Activated naive CD8-positive, alpha-beta T cell treated with anti-CD3 and anti-CD28 coated beads, Interleukin-2, amount 10 ng/mL, durations not matched to agents 7 days and 5 days (primary cell): Measurements from ENCODE around the gene VSX1. TPM values are rescaled to one million over a fixed set of nuclear protein-coding genes. Genes with fewer than 3 reads are reported as not detected.

ENCODE experiments used
- ATAC-seq: fragments of 150-1000 bp; cut with Tn5 transposase; one replicate; pipeline ENCODE4 v1.10.0; 2021; ENCODE audit warnings: low read depth, moderate library complexity
- POLR2A ChIA-PET: fragments of 350-600 bp; sonication (Branson Sonifier 250); formaldehyde crosslinking; loops from one replicate; lab custom pipeline; 2021; ENCODE audit warnings: antibody characterized with exemption; lab: Charles Lee
- DNase-seq: peaks from one replicate; pipeline ENCODE4 v3.0.0; 2021
- H3K27ac Mint-ChIP-seq: one replicate; pipeline ENCODE4 v1.8.0; 2022; ENCODE audit warnings: mild to moderate bottlenecking, mixed read lengths
- H3K27me3 Mint-ChIP-seq: one replicate; pipeline ENCODE4 v1.8.0; 2022; ENCODE audit warnings: mild to moderate bottlenecking, moderate library complexity, mixed read lengths
- H3K36me3 Mint-ChIP-seq: one replicate; pipeline ENCODE4 v1.8.0; 2021; ENCODE audit warnings: mild to moderate bottlenecking, mixed read lengths
- H3K4me1 Mint-ChIP-seq: one replicate; pipeline ENCODE4 v1.8.0; 2021; ENCODE audit warnings: mixed read lengths
- H3K4me3 Mint-ChIP-seq: one replicate; pipeline ENCODE4 v1.8.0; 2022; ENCODE audit warnings: mild to moderate bottlenecking, moderate library complexity, mixed read lengths
- H3K9me3 Mint-ChIP-seq: one replicate; pipeline ENCODE4 v1.8.0; 2021; ENCODE audit warnings: mixed read lengths
- total RNA-seq, 2 experiments: library from RNA; stranded (reverse); gene quantifications; one replicate each; pipeline ENCODE4 v1.2.3, GENCODE V29; 2021

Gene VSX1
- total RNA-seq, 2 experiments from 2014 or later = not detected

DNA sequence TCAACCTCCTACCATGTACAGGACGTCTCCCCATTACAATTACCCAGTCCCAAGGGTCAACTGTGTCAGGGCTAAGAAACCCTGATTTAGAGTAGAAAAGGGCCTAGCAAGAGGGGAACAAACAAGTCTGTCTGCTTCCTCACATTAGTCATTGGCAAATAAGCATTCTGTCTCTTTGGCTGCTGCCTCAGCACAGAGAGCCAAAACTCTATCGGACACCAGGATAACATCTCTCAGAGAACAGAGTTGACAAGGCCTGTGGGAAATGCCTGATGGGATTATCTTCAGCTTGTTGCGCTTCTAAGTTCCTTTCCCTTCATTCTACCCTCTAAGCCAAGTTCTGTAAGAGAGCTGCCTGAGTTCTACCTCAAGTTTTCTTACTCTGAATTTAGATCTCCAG, 19.0 kb upstream of the VSX1 start:
- no peaks in the 10 kb centered on the region for H3K36me3 Mint-ChIP-seq
- no peak for ATAC-seq
- H3K27ac Mint-ChIP-seq = no peak overlapping the region
- POLR2A ChIA-PET = no interaction called here
- DNase-seq = no peak
- H3K4me3 Mint-ChIP-seq = no peak overlapping the region
- H3K4me1 Mint-ChIP-seq = peaks cover 6% of the 10 kb centered on the region
- peaks cover 9% of the 10 kb centered on the region for H3K27me3 Mint-ChIP-seq
- H3K9me3 Mint-ChIP-seq = no peaks in the 10 kb centered on the region

DNA sequence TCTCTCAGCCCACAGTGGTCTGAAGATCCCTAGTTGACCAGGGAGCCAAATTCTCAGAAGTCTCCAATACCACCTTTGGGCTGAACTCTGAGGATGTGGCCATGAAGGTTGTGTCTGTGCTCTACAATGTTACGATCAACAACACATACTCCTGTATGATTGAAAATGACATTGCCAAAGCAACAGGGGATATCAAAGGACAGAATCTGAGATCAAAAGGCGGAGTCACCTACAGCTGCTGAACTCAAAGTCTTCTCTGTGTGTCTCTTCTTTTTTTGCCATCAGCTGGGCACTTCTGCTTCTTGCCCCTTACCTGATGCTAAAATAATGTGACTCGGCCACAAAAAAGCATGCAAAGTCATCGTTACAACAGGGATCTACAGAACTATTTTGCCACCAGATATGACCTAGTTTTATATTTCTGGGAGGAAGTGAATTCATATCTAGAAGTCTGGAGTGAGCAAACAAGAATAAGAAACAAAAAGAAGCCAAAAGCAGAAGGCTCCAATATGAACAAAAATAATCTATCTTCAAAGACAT, 17.7 kb upstream of the VSX1 start:
- Mint-ChIP-seq H3K27me3 (peaks cover 8% of the 10 kb centered on the region), H3K36me3 (no peaks in the 10 kb centered on the region), H3K4me3 (no peak overlapping the region), H3K9me3 (no peaks in the 10 kb centered on the region), H3K27ac (no peak overlapping the region), H3K4me1 (peaks cover 6% of the 10 kb centered on the region)
- POLR2A ChIA-PET = no interaction called here
- no peak for ATAC-seq
- DNase-seq = no peak

DNA sequence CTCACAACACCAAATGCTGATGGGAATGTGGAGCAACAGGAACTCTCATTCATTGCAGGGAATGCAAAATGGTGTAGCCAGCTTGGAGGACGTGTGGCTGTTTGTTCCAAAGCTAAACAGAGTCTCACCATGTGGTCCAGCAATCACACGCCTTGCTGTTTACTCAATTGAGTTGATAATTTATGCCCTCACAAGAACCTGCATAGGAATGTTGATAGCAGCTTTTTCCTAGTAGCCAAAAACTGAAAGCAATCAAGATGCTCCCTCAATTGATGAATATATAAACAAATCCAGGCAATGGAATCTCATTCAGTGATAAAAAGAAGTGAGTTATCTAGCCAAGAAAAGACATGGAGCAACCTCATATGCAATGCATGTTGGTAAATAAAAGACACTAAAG, 15.6 kb upstream of the VSX1 start:
- peaks cover 10% of the 10 kb centered on the region for H3K27me3 Mint-ChIP-seq
- no peak overlapping the region for H3K27ac Mint-ChIP-seq
- H3K36me3 Mint-ChIP-seq = no peaks in the 10 kb centered on the region
- POLR2A ChIA-PET = no interaction called here
- peaks cover 6% of the 10 kb centered on the region for H3K4me1 Mint-ChIP-seq
- ATAC-seq = no peak
- H3K9me3 Mint-ChIP-seq = no peaks in the 10 kb centered on the region
- no peak for DNase-seq
- H3K4me3 Mint-ChIP-seq = no peak overlapping the region

DNA sequence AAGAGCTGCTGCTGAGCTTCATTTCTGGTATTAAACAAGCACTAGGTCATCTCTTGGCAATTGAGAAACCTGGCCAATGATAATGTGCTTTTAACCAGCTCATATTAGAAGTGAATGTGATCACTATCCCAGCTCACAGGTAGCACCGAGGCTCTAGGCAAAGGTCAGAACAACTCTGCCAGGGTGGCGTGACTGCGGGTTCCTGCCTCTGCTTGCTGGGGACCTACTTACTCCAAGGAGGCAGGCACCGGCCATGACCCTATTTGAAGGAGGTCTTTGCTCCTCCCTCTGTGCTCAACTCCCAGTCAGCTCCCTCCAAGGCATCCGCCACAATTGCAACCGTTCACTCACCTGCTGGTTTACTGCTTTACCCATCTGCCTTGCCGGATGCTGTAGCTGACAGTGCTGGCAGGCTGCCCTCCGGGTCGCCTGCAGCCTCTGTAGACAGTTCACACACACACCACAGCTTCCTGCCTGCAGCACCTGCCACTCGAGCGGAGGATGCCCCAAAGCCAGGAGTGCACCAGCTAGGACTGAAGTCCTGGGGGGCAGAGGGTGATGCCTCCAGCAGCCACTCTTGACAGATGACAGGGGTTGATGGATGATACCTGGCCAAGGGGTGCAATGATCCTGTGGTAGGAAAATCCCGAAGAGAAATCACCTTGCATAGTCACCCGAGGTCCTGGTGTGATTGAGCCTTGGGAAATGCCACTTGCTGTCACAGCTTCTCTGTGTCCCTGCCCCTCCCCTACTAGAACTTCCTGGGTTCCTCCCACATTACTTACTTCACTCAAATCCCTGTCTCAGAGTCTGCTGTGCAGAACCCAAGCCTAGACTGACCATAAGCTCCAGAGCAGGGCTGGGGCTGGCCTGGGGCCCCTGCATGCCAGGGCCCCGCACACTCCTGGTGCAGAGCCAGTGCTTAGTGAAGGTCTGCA, 8.8 kb upstream of the VSX1 start:
- Mint-ChIP-seq H3K27me3 (peaks cover 16% of the 10 kb centered on the region), H3K36me3 (no peaks in the 10 kb centered on the region), H3K9me3 (no peaks in the 10 kb centered on the region), H3K4me3 (peak overlapping the region; percentile 54), H3K27ac (peak overlapping the region; percentile 17), H3K4me1 (peaks cover 18% of the 10 kb centered on the region)
- DNase-seq (peak; percentile 64), ATAC-seq (peak; percentile 99)
- POLR2A ChIA-PET = interaction anchor here (1.0 kb wide), 1 partner anchor 32 kb away, joined by 4 read pairs; the partner anchor contains the start of gene ACSS1

DNA sequence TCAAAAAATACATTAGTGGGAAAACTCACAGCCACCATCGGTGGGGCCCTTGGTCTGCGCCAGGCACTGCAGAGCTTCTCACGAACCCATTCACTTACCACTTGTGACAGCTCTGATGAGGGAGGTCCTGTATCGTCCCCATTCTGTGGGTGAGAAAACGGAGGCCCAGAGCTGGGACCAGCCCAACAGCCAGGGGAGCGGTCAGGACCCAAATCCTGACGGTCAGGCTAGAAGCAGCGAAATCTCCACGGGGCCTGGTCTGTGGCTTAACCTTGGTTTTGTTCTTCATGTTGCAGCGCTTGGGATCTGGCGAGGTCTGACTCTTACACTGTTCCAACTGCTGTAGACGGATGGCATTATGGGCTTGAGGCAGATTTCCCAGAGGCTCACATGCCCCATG, 7.7 kb upstream of the VSX1 start:
- Mint-ChIP-seq H3K4me3 (no peak overlapping the region), H3K9me3 (no peaks in the 10 kb centered on the region), H3K4me1 (peaks cover 18% of the 10 kb centered on the region), H3K27me3 (peaks cover 27% of the 10 kb centered on the region), H3K27ac (no peak overlapping the region), H3K36me3 (no peaks in the 10 kb centered on the region)
- no peak for DNase-seq
- no peak for ATAC-seq
- POLR2A ChIA-PET = no interaction called here

DNA sequence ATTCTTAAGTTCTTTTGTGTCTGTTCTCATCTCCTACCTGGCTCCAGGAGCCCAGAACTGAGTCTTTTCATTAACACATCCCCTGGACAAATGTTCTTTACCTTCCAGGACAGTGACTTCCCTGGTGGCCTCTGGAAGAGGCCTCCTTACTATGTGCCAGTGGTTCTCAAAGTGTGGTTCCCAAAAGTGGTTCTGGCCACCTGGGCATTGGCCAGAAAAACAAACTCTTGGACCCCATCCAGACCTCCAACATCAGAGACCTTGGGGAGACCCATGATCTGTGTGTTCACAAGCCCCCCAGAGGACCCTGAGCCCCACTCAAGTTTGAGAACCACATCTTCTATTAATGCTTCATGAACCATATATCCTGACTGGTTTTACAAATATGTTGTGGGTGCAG, 7.2 kb upstream of the VSX1 start:
- POLR2A ChIA-PET = no interaction called here
- H3K27ac Mint-ChIP-seq = no peak overlapping the region
- no peak for DNase-seq
- ATAC-seq = no peak
- H3K27me3 Mint-ChIP-seq = peaks cover 33% of the 10 kb centered on the region
- no peak overlapping the region for H3K4me3 Mint-ChIP-seq
- no peaks in the 10 kb centered on the region for H3K36me3 Mint-ChIP-seq
- H3K9me3 Mint-ChIP-seq = no peaks in the 10 kb centered on the region
- H3K4me1 Mint-ChIP-seq = peaks cover 20% of the 10 kb centered on the region

DNA sequence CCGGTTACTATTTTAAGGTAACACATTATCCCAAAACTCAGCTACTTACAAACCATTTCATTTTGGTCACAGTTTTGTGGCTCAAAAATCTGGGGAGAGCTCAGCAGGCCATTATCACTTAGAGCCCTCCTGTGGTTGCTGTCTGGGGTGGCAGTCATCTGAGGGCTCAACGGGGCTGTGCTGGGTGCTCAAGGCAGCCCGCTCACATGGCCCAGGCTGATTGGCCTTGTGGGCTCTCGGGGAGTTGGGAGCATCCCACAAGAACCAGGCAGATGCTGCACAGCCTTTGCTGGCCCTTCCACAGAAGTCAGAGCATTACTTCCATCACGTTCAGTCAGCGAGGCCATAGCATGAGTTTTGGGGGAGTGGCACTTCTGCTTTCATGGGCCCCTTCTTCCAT, 6.3 kb upstream of the VSX1 start:
- H3K9me3 Mint-ChIP-seq = no peaks in the 10 kb centered on the region
- H3K27me3 Mint-ChIP-seq = peaks cover 38% of the 10 kb centered on the region
- H3K27ac Mint-ChIP-seq = no peak overlapping the region
- ATAC-seq = no peak
- H3K4me3 Mint-ChIP-seq = no peak overlapping the region
- no peak for DNase-seq
- no peaks in the 10 kb centered on the region for H3K36me3 Mint-ChIP-seq
- peaks cover 20% of the 10 kb centered on the region for H3K4me1 Mint-ChIP-seq
- POLR2A ChIA-PET = no interaction called here

DNA sequence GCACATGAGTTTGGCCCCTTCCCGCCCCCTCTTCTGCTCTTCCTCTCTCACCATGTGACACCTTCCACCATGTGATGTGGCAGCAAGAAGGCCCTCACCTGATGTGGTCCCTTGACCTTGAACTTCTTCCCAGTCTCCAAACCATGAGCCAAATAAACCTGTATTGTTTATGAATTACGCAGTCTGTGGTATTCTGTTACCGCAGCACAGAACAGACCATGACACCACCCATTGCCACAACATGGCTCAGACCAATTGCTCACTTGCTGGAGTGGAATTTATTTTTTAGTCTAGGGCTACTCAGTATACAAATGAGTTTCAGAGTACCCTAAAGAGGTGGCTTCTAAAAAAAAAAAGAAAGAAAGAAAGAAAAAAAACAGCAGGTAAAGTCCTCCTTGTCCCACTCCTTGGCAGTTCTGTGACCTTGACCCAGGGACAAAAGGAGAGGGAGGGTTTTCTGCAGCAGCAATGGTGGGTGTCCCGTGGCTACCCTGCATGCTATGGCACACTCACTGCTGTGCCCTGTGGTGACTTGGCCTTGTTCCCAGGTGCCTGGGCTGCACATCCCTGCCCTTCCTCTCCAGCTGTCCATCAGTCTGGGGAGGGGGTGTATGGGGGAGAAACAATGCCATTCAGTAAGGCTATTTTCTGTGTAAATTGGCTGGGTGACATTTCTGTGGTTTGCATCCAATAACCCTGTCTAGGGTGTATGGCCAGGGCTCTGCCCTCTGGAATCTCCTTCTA, 5.4 kb upstream of the VSX1 start:
- POLR2A ChIA-PET = no interaction called here
- Mint-ChIP-seq H3K9me3 (no peaks in the 10 kb centered on the region), H3K27me3 (peaks cover 46% of the 10 kb centered on the region), H3K4me1 (peaks cover 24% of the 10 kb centered on the region), H3K27ac (no peak overlapping the region), H3K4me3 (no peak overlapping the region), H3K36me3 (no peaks in the 10 kb centered on the region)
- DNase-seq = no peak
- no peak for ATAC-seq

DNA sequence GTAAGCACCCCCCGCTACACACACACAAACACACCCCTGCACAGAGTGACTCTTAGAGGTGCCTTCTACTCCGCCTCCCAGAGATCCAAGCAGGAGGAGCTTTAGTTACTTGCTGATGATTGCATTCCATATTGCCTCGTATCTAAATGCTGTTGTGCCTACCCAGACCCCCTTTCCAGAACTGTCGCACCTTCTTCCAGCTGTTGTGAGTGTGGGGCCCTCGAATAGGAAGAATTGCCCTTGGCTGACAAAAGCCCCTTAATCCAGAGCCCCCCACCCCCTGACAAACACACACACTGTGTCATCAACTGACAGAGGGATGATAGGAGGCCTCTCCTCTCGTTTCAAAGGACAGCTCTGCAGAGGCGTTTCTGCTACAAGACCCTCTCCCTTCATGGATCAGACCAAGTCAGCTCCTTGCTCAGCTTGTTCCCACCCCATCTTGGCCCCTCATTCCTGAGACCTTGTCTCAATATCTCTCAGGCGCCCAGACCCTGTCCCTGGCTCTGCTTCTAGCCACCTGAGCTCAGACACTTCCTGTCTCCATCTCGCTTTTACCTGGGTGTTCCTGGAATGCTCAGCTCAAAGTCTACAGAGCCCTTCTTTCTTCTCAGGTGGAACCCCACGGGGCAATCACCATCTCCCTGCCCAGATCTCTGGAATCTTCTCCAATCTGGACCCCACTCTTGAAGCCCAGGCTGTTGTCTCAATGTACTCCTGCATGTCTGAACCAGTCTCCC, 4.0 kb upstream of the VSX1 start:
- POLR2A ChIA-PET = no interaction called here
- Mint-ChIP-seq H3K36me3 (no peaks in the 10 kb centered on the region), H3K4me3 (no peak overlapping the region), H3K27ac (no peak overlapping the region), H3K4me1 (peaks cover 20% of the 10 kb centered on the region), H3K27me3 (peaks cover 52% of the 10 kb centered on the region), H3K9me3 (no peaks in the 10 kb centered on the region)
- ATAC-seq (no peak), DNase-seq (no peak)

DNA sequence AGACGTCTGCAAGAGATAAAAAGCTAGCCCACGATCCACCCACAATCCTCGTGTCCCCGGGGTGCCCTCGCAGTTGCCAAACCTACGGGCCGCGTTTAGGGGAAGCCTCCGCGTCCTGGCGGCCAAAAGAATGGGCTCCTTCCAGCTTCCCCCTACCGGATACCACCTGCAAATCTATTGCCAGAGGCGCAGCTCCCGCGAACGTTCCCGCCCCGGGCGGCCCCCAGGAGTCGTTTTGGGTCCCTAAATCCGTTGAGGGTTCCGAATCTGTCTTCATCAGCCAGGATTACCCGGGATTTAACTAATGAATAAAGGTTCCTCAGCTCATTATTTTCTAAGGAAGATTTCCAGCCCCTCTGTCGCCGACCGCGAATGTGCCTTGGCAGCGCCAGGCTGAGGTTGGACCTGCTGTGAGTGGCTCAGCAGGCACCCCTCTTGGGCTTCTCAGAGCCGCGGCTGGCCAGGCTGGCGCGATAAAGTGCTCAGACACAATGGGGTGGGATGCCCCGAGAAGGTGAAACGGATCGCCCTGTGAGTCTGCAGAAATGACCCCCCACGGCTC, 2.8 kb upstream of the VSX1 start:
- Mint-ChIP-seq H3K9me3 (no peaks in the 10 kb centered on the region), H3K27me3 (peaks cover 63% of the 10 kb centered on the region), H3K4me3 (no peak overlapping the region), H3K4me1 (peaks cover 7% of the 10 kb centered on the region), H3K36me3 (no peaks in the 10 kb centered on the region), H3K27ac (no peak overlapping the region)
- POLR2A ChIA-PET = no interaction called here
- DNase-seq (no peak), ATAC-seq (no peak)

DNA sequence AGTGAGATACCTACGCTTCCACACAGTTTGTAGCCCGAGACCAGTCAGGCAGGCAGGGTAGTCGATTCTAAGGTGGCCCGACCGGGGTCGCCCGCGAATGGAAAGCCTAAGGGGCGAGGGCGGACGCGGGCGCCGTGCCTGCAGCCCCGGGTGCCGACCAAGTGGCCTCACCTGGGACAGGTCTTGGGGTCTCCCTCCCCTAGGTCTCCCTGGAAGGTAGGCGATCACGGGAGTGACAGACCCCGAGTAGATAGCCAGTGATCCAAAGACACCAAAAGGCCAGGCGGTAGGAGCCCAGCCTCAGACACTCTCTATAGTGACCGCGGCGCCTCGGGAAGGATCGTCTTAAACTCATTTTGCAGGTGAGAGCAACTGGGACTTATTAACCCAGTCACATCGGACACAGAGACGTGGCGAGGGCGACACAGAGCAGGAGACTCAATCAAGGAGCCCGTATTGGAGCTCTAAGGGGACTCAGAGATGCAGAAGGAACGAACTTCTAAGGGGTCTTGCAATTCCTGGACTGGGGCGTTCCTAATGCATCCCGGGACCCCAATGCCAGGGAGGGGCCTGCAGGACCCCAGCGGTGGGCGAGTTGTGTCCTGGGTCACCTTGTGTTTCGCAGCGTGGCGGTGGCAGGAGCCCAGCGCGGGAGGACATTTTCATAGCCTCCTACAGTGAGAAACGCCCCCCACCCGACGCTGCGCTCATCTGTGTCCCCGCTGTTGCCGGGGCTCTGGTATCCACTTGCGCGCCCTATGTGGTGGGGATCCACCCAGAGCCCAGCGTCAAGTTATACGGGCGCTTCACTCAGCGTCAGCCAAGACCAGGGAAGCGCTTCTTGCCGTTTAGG, 2.1 kb upstream of the VSX1 start:
- ATAC-seq (no peak), DNase-seq (no peak)
- Mint-ChIP-seq H3K27me3 (peaks cover 66% of the 10 kb centered on the region), H3K36me3 (no peaks in the 10 kb centered on the region), H3K27ac (no peak overlapping the region), H3K4me3 (no peak overlapping the region), H3K4me1 (peaks cover 7% of the 10 kb centered on the region), H3K9me3 (no peaks in the 10 kb centered on the region)
- POLR2A ChIA-PET = no interaction called here

DNA sequence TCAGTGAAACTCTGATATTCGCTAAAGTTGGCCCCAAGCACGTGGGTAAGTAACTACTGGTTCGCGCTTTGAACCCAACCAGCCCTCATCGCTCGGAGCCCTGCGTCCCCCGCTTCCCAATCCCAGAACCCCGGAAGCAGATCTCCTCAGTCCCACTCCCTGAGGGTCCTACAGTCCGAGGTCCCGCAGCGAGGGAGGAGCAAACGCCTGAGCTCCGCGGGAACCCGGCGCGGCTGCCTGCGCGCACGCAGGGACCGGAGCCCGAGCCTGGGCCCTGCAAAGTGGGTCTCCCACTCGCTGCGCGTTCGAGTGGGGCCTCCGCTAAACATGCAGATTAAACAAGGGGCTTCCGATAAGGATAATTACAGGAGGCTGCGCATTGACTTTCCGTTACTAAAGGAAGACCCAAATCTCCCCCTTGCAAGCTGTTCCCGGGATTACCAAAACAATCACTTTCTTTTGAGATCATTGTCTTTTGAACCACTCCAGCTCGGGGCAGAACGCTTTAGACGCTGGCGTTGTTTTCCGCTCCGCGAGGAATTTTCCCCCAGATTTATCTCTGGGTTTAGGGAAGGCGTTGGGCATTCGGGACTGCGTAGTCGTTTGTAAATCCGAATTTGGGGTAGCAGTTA, 1.3 kb upstream of the VSX1 start:
- Mint-ChIP-seq H3K4me3 (no peak overlapping the region), H3K27me3 (peaks cover 72% of the 10 kb centered on the region), H3K27ac (no peak overlapping the region), H3K36me3 (no peaks in the 10 kb centered on the region), H3K4me1 (peaks cover 7% of the 10 kb centered on the region), H3K9me3 (no peaks in the 10 kb centered on the region)
- DNase-seq = no peak
- no peak for ATAC-seq
- POLR2A ChIA-PET = no interaction called here
